ENCODE results near the gene PARP1.

GRCh38 chr1:226428348-226428747 is 20.5 kb upstream of the PARP1 start:
- TF ChIP-seq, protein P1, sequence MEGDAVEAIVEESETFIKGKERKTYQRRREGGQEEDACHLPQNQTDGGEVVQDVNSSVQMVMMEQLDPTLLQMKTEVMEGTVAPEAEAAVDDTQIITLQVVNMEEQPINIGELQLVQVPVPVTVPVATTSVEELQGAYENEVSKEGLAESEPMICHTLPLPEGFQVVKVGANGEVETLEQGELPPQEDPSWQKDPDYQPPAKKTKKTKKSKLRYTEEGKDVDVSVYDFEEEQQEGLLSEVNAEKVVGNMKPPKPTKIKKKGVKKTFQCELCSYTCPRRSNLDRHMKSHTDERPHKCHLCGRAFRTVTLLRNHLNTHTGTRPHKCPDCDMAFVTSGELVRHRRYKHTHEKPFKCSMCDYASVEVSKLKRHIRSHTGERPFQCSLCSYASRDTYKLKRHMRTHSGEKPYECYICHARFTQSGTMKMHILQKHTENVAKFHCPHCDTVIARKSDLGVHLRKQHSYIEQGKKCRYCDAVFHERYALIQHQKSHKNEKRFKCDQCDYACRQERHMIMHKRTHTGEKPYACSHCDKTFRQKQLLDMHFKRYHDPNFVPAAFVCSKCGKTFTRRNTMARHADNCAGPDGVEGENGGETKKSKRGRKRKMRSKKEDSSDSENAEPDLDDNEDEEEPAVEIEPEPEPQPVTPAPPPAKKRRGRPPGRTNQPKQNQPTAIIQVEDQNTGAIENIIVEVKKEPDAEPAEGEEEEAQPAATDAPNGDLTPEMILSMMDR (IDR thresholded peaks at IDR 0.05) = no peak
- no peak for TF ChIP-seq POLR2A (IDR thresholded peaks at IDR 0.05)

Data from lower leg skin (tissue), 3 donors.